NCI-H1417 treated with DMSO at 0.1 percent for 48 hours (cell line): ENCODE results near the gene RAPGEF5.

ENCODE experiments used
- DNase-seq: peaks from one replicate; lab custom pipeline; 2025; lab: John Stamatoyannopoulos, UW

The RAPGEF5 gene

GRCh38 chr7:22348379-22348778, 8.6 kb downstream of the RAPGEF5 start:
- DNase-seq = no peak

GRCh38 chr7:22346383-22347107, 10.4 kb downstream of the RAPGEF5 start:
- DNase-seq = no peak

- DNase-seq = no peak
Measured at GRCh38 chr7:22344655-22345054, 12.3 kb downstream of the RAPGEF5 start.

DNA sequence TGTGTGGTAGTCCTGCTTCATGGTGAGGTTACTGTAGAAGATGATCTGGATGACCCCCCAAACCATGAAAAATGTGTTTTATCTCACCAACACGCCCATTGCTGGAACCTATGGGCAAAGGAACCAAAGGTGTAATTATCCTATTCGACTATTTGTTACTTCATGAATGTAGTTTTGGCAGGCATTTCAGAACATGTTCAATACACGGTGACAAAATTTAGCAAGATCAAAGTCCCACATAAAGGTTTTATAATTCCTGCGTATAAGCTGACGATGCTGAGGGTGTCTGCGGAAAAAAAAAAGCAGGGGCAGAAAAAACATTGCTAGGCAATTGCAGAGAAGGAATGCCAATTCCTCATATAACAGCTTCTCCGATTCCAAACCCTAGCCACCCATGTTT, 13.3 kb downstream of the RAPGEF5 start:
- no peak for DNase-seq

DNA sequence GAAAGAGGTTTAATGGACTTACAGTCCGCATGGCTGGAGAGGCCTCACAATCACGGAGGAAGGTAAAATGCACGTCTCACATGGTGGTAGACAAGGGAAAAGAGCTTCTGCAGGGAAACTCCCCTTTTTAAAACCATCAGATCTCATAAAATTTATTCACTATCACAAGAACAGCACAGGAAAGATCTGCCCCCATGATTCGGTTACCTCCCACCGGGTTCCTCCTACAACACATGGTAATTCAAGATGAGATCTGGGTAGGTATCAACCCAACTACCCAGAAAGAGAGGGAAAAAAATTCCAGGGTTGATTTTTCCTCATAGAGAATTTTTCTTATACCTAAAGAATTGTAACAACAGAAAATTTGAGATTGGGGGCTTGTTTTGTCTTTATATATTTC, 13.9 kb downstream of the RAPGEF5 start:
- no peak for DNase-seq

DNA sequence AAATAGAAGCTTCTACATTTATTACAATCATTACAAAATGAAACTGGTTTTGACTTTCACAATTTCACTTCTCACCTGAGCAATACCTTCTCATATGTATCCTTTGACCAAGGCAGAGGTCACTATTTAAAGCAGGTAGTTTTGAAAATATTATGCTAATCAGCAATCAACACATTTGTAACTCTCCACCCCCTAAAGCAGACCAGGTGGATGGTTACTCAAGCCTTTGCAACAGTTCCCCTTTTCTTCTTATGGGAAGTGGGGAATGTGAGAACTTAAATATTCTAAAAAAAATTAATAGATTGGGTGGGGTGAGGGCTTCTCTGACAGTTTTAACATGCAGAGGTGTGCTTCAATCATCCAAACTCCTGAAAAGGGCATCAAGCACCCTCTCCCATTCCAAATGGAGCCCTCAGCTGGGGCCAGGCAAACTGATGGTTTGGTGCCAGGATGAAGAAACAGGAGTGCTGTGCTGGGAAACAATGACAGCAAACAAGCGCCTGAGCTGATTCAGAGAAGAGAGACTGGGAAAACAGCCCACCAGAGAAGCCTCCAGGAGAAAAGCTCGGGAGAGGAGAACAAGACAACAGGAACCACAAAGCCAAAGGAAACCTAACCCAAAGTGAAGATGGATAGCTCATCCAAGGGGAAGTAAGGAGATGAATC, 17.1 kb downstream of the RAPGEF5 start:
- DNase-seq = no peak

DNA sequence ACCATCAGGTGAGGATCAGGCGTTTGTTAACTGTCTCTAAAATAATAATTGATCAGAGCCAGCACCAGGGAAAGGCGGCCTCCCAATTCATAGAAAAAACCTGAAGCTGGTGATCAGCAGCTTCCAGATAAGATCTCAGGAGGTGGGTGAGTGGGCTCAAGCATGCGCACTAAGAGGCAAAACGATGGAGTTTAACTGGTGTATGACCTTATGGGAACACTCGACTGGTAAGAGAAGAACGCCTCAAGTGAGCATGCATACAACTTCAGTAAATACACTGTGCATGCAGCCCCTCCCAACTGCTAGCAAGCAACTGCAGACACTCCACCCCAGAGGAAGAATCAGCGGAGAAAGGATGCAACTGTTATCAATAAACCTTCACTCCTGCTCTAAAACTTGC, 18.1 kb downstream of the RAPGEF5 start:
- DNase-seq = no peak

DNA sequence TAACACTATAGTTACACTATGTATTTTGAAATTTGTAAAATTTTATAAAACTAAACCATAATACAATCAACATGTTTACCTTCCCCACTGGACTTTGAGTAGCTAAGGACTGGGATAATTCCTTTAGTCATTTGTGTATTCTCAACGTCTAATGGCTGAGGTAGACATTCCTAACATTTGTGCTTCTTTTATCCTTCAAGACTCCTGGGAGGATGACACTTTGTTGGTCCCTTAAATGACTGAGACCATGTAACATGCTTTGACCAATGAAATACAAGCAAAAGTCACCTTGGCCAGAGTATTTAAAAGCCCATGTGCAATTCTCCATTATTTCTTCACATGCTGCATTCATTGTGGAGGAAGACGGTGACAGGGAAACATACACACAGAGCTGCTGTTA, 18.5 kb downstream of the RAPGEF5 start:
- DNase-seq = no peak

DNA sequence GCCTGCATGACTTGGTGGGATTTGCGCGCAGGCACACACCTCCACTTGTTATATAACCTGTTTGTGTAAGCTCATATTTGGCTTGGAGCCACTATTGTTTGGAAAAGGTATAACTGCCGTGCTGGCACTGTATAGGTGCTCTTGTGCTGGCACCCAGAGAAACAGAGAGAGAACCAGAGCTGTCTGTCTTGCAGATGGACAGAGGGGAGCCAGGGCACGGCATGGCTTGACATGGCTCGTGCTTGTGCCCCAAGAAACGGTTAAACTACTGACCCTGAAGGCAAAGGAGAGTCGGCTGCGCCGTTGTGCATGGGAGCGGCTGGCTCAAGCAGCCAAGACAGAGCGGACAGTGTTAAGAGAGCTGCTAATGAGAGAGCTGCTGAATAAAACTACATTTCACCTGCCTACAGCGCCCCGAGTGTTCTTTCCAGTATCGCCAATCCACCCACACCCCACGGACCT, 23.2 kb downstream of the RAPGEF5 start:
- DNase-seq = no peak

- no peak for DNase-seq
Measured at GRCh38 chr7:22332461-22332870, 24.5 kb downstream of the RAPGEF5 start.

DNA sequence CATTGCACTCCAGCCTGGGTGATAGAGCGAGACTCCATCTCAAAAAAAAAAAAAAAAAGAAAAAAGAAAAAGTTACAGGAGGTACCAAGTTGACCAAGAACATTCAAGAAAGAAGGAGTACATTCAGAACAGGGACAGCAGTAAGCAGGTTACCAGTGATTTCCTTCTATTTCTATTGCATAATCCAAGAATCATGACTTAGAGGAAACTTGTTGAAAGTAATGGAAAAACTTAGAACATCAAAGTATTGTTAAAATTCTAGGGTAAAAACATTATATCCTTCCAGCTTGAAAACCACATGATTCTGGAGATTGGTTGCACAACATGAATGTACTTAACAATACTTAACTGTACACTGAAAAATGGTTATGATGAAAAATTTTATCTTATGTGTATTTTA, 25.2 kb downstream of the RAPGEF5 start:
- no peak for DNase-seq

- no peak for DNase-seq
Measured at GRCh38 chr7:22330903-22331302, 26.1 kb downstream of the RAPGEF5 start.

DNA sequence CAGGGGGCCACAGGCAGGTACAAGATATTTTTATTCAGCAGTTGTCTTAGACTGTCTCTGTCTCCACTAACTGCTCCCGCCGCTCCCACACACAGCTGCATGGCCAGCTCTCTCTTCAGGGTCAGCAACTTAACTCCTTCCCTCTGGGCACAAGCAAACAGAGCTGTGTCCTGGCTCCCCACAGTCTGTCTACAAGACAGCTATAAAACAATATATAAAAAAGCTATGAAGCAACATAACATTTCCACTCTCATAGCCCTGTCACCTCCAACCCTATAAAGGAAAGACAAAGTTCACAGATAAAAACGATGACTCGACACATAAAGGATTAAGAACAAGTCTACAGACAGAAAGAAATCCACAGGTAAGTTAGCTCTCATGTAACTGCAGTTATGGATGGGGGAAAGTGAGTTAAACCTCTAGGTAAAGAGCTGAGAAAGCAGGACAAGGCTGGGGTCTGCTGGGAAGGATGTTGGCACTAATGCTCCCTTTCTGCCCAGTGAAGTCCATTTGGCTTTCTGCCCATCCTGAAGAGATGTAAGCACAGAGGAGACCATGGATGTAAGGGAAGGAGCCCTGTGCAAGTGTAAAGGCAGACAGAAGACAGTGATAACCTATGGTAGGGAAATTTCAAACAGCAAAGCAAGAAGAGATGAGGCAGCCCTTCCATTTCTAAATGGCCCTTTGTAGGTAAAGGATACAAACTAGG, 27.0 kb downstream of the RAPGEF5 start:
- DNase-seq = no peak

- DNase-seq = no peak
Measured at GRCh38 chr7:22326181-22326580, 30.8 kb downstream of the RAPGEF5 start.

GRCh38 chr7:22325671-22326070, 31.3 kb downstream of the RAPGEF5 start:
- DNase-seq = no peak

GRCh38 chr7:22323714-22324113, 33.2 kb downstream of the RAPGEF5 start:
- no peak for DNase-seq

GRCh38 chr7:22320416-22320815, 36.5 kb downstream of the RAPGEF5 start:
- DNase-seq = no peak

GRCh38 chr7:22319424-22320403, 37.2 kb downstream of the RAPGEF5 start:
- DNase-seq = no peak

DNA sequence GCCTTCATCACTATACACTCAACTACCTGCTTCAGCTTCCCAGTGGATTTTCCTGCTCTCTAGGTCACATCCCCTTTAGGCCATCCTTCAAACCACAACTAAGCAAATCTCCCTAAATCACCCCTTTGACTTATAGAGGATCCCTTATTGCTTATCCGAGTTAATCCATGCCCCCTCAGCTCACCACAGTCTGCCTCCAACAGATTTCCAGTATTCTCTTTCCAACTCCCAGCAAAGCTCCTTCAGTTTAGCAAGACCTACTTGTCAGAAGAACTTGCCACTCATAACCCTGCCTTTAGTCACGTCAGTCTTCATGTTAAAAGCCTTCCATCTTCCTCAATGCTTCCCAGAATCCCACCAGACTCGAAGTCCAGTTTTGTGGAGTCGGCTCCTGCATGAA, 38.6 kb downstream of the RAPGEF5 start:
- DNase-seq = no peak

DNA sequence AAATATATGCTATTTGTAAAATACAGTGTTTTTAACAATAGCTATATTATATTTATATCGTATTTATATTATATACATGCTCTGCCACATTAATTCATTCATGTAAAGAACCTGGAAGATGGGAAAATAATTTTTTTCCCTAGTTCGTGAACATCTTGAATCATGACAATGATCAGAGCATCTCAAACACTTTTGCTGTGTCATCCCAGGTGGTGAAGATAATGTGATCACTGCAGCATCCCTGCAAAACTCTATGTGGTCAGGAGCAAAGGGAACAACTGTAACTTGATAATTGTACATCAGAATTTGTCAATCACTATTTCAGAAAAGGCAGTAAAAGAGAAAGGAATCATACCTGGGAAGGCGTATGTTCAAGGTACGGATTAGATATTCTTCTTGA, 39.3 kb downstream of the RAPGEF5 start:
- no peak for DNase-seq

- DNase-seq = no peak
Measured at GRCh38 chr7:22316914-22317313, 40.0 kb downstream of the RAPGEF5 start.

DNA sequence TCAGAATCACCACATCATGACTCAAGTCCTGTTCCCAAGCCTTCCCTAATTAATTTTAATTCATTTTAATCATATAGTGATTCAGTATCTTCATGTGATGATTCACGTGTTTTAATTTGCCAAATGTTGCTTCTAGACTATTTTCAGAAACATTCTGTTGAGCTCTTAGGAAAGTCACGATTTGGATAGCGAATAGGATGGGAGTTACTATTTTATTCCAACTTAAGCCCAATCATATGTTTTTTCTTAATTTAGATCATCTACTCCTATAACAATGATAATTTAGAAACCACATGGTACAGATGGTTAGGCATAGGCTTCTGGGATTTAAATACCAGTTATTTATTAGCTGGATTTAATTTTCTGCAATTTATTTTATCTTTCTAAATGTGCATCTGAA, 49.1 kb downstream of the RAPGEF5 start:
- no peak for DNase-seq
